ENCODE measurements around the gene EXOC6B. TPM values are rescaled to one million over a fixed set of nuclear protein-coding genes. Genes with fewer than 3 reads are reported as not detected.
"Not testable (repeated sequence)": the region's sequence is repeated elsewhere in the genome, so short reads cannot be mapped to it uniquely, and the experiment has no call there.

EXOC6B gene
- total and polyA plus RNA-seq, 4 donors, result 5.8 to 45.9 (median 26.2) TPM

GRCh38 chr2:72641221-72641620 lies 184.6 kb downstream of the EXOC6B start:
- ATAC-seq (ENCODE audit: low FRiP score); H3K9me3 ChIP-seq (ENCODE audit: control insufficient read depth, low read length); H3K4me1 ChIP-seq (ENCODE audit: control insufficient read depth in 1 of 2, insufficient read depth in 2 of 2, low read length in 2 of 2); H3K27ac ChIP-seq (ENCODE audit: low read depth in 1 of 2, low read length in 2 of 2); H3K36me3 ChIP-seq (ENCODE audit: control insufficient read depth in 1 of 2, insufficient read depth in 2 of 2, low read length in 1 of 2); H3K27me3 ChIP-seq (ENCODE audit: control insufficient read depth in 1 of 2, insufficient read depth in 2 of 2, low read length in 1 of 2); H3K4me3 ChIP-seq (ENCODE audit: low read length in 2 of 2); intact Hi-C loops (cut with DNase I): not testable (repeated sequence)
- DNase-seq, result peak in 1 of 2 donors; percentile 42
- WGBS, 2 donors, result 96 to 98% methylated on average over 8 of the region's 8 CpGs

GRCh38 chr2:72638600-72639211 lies 187.1 kb downstream of the EXOC6B start:
- Histone ChIP-seq H3K27me3 (ENCODE audit: control insufficient read depth in 1 of 2, insufficient read depth in 2 of 2, low read length in 1 of 2) (no peaks in the 10 kb centered on the region), H3K4me1 (ENCODE audit: control insufficient read depth in 1 of 2, insufficient read depth in 2 of 2, low read length in 2 of 2) (no peaks in the 10 kb centered on the region), H3K9me3 (ENCODE audit: control insufficient read depth, low read length) (no peaks in the 10 kb centered on the region), H3K4me3 (ENCODE audit: low read length in 2 of 2) (no peak overlapping the region), H3K27ac (ENCODE audit: low read depth in 1 of 2, low read length in 2 of 2) (no peak overlapping the region), H3K36me3 (ENCODE audit: control insufficient read depth in 1 of 2, insufficient read depth in 2 of 2, low read length in 1 of 2) (no peaks in the 10 kb centered on the region)
- ATAC-seq (ENCODE audit: low FRiP score), result no peak
- peak in 1 of 2 donors; percentile 33 for DNase-seq
- WGBS, 2 donors, result 87 to 88% methylated on average over 6 of the region's 6 CpGs
- intact Hi-C loops (cut with DNase I), result no loop called here

- ATAC-seq (ENCODE audit: low FRiP score), result no peak
- no peak overlapping the region for H3K4me3 ChIP-seq (ENCODE audit: low read length in 2 of 2)
- intact Hi-C loops (cut with DNase I), result no loop called here
- 86 to 89% methylated on average over 3 of the region's 3 CpGs for WGBS, 2 donors
- no peak for DNase-seq
- H3K27ac ChIP-seq (ENCODE audit: low read depth in 1 of 2, low read length in 2 of 2), result no peak overlapping the region
- H3K27me3 ChIP-seq (ENCODE audit: control insufficient read depth in 1 of 2, insufficient read depth in 2 of 2, low read length in 1 of 2), result no peaks in the 10 kb centered on the region
- no peaks in the 10 kb centered on the region for H3K4me1 ChIP-seq (ENCODE audit: control insufficient read depth in 1 of 2, insufficient read depth in 2 of 2, low read length in 2 of 2)
- H3K9me3 ChIP-seq (ENCODE audit: control insufficient read depth, low read length), result no peaks in the 10 kb centered on the region
- no peaks in the 10 kb centered on the region for H3K36me3 ChIP-seq (ENCODE audit: control insufficient read depth in 1 of 2, insufficient read depth in 2 of 2, low read length in 1 of 2)
Measured at GRCh38 chr2:72636210-72636609, 189.6 kb downstream of the EXOC6B start.

- 53 to 57% methylated on average over 2 of the region's 2 CpGs for WGBS, 2 donors
- intact Hi-C loops (cut with DNase I), result no loop called here
- Histone ChIP-seq H3K4me3 (ENCODE audit: low read length in 2 of 2) (no peak overlapping the region), H3K27ac (ENCODE audit: low read depth in 1 of 2, low read length in 2 of 2) (no peak overlapping the region), H3K4me1 (ENCODE audit: control insufficient read depth in 1 of 2, insufficient read depth in 2 of 2, low read length in 2 of 2) (peaks cover 0 to 2% of the 10 kb centered on the region in 2 donors), H3K27me3 (ENCODE audit: control insufficient read depth in 1 of 2, insufficient read depth in 2 of 2, low read length in 1 of 2) (no peaks in the 10 kb centered on the region), H3K36me3 (ENCODE audit: control insufficient read depth in 1 of 2, insufficient read depth in 2 of 2, low read length in 1 of 2) (no peaks in the 10 kb centered on the region), H3K9me3 (ENCODE audit: control insufficient read depth, low read length) (no peaks in the 10 kb centered on the region)
- ATAC-seq (ENCODE audit: low FRiP score) (no peak), DNase-seq (no peak)
Measured at GRCh38 chr2:72630767-72631166, 195.1 kb downstream of the EXOC6B start.

GRCh38 chr2:72629062-72629461 lies 196.8 kb downstream of the EXOC6B start:
- DNase-seq (no peak), ATAC-seq (ENCODE audit: low FRiP score) (no peak)
- H3K27me3 ChIP-seq (ENCODE audit: control insufficient read depth in 1 of 2, insufficient read depth in 2 of 2, low read length in 1 of 2), result no peaks in the 10 kb centered on the region
- H3K4me1 ChIP-seq (ENCODE audit: control insufficient read depth in 1 of 2, insufficient read depth in 2 of 2, low read length in 2 of 2), result peaks cover 0 to 2% of the 10 kb centered on the region in 2 donors
- no peak overlapping the region for H3K27ac ChIP-seq (ENCODE audit: low read depth in 1 of 2, low read length in 2 of 2)
- no peak overlapping the region for H3K4me3 ChIP-seq (ENCODE audit: low read length in 2 of 2)
- H3K9me3 ChIP-seq (ENCODE audit: control insufficient read depth, low read length), result no peaks in the 10 kb centered on the region
- H3K36me3 ChIP-seq (ENCODE audit: control insufficient read depth in 1 of 2, insufficient read depth in 2 of 2, low read length in 1 of 2), result no peaks in the 10 kb centered on the region
- WGBS, 2 donors, result 86 to 90% methylated on average over 1 of the region's 1 CpG
- intact Hi-C loops (cut with DNase I), result no loop called here

- WGBS, 2 donors, result 92 to 98% methylated on average over 1 of the region's 1 CpG
- intact Hi-C loops (cut with DNase I), result no loop called here
- Histone ChIP-seq H3K36me3 (ENCODE audit: control insufficient read depth in 1 of 2, insufficient read depth in 2 of 2, low read length in 1 of 2) (no peaks in the 10 kb centered on the region), H3K27me3 (ENCODE audit: control insufficient read depth in 1 of 2, insufficient read depth in 2 of 2, low read length in 1 of 2) (no peaks in the 10 kb centered on the region), H3K9me3 (ENCODE audit: control insufficient read depth, low read length) (no peaks in the 10 kb centered on the region), H3K4me1 (ENCODE audit: control insufficient read depth in 1 of 2, insufficient read depth in 2 of 2, low read length in 2 of 2) (peaks cover 0 to 2% of the 10 kb centered on the region in 2 donors), H3K27ac (ENCODE audit: low read depth in 1 of 2, low read length in 2 of 2) (no peak overlapping the region), H3K4me3 (ENCODE audit: low read length in 2 of 2) (no peak overlapping the region)
- no peak for DNase-seq
- no peak for ATAC-seq (ENCODE audit: low FRiP score)
Measured at GRCh38 chr2:72627083-72627482, 198.8 kb downstream of the EXOC6B start.

GRCh38 chr2:72625366-72625765 lies 200.5 kb downstream of the EXOC6B start:
- peaks cover 0 to 2% of the 10 kb centered on the region in 2 donors for H3K4me1 ChIP-seq (ENCODE audit: control insufficient read depth in 1 of 2, insufficient read depth in 2 of 2, low read length in 2 of 2)
- intact Hi-C loops (cut with DNase I), result no loop called here
- H3K36me3 ChIP-seq (ENCODE audit: control insufficient read depth in 1 of 2, insufficient read depth in 2 of 2, low read length in 1 of 2), result no peaks in the 10 kb centered on the region
- no peak overlapping the region for H3K27ac ChIP-seq (ENCODE audit: low read depth in 1 of 2, low read length in 2 of 2)
- no peaks in the 10 kb centered on the region for H3K27me3 ChIP-seq (ENCODE audit: control insufficient read depth in 1 of 2, insufficient read depth in 2 of 2, low read length in 1 of 2)
- no peak for DNase-seq
- WGBS, 2 donors, result 29 to 34% methylated on average over 1 of the region's 1 CpG
- no peaks in the 10 kb centered on the region for H3K9me3 ChIP-seq (ENCODE audit: control insufficient read depth, low read length)
- ATAC-seq (ENCODE audit: low FRiP score), result no peak
- no peak overlapping the region for H3K4me3 ChIP-seq (ENCODE audit: low read length in 2 of 2)

- DNase-seq (no peak), ATAC-seq (ENCODE audit: low FRiP score) (no peak)
- no peaks in the 10 kb centered on the region for H3K4me1 ChIP-seq (ENCODE audit: control insufficient read depth in 1 of 2, insufficient read depth in 2 of 2, low read length in 2 of 2)
- no peaks in the 10 kb centered on the region for H3K9me3 ChIP-seq (ENCODE audit: control insufficient read depth, low read length)
- intact Hi-C loops (cut with DNase I), result no loop called here
- no peaks in the 10 kb centered on the region for H3K27me3 ChIP-seq (ENCODE audit: control insufficient read depth in 1 of 2, insufficient read depth in 2 of 2, low read length in 1 of 2)
- H3K36me3 ChIP-seq (ENCODE audit: control insufficient read depth in 1 of 2, insufficient read depth in 2 of 2, low read length in 1 of 2), result peaks cover 0 to 1% of the 10 kb centered on the region in 2 donors
- no peak overlapping the region for H3K27ac ChIP-seq (ENCODE audit: low read depth in 1 of 2, low read length in 2 of 2)
- no peak overlapping the region for H3K4me3 ChIP-seq (ENCODE audit: low read length in 2 of 2)
Measured at GRCh38 chr2:72623481-72623880, 202.4 kb downstream of the EXOC6B start.

- Histone ChIP-seq H3K36me3 (ENCODE audit: control insufficient read depth in 1 of 2, insufficient read depth in 2 of 2, low read length in 1 of 2) (peaks cover 0 to 1% of the 10 kb centered on the region in 2 donors), H3K4me1 (ENCODE audit: control insufficient read depth in 1 of 2, insufficient read depth in 2 of 2, low read length in 2 of 2) (no peaks in the 10 kb centered on the region), H3K9me3 (ENCODE audit: control insufficient read depth, low read length) (no peaks in the 10 kb centered on the region), H3K27me3 (ENCODE audit: control insufficient read depth in 1 of 2, insufficient read depth in 2 of 2, low read length in 1 of 2) (no peaks in the 10 kb centered on the region), H3K27ac (ENCODE audit: low read depth in 1 of 2, low read length in 2 of 2) (no peak overlapping the region), H3K4me3 (ENCODE audit: low read length in 2 of 2) (no peak overlapping the region)
- ATAC-seq (ENCODE audit: low FRiP score) (no peak), DNase-seq (no peak)
- intact Hi-C loops (cut with DNase I), result no loop called here
- WGBS, 2 donors, result 88 to 89% methylated on average over 3 of the region's 3 CpGs
Measured at GRCh38 chr2:72619626-72620025, 206.2 kb downstream of the EXOC6B start.
